ENCODE results near the gene TMPRSS3.

The TMPRSS3 gene

DNA sequence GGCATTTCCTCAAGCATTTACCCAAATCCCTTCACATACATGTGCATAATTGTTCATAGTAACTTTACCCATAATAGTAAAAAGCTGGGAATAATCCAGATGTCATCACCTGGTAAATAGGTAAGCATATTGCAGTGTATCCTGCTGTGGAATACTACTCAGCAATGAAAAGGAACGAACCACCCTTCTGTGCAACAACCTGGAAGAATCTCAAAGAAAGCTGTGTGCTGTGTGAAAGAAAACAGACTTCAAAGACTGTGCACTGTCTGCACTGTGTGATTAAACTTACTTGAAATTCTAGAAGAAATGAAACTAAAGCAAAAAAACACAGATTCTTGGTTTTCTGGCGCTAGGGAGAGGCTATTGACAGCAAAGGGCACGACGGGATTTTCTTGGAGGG, 58.6 kb downstream of the TMPRSS3 start:
- peaks cover 48% of the 10 kb centered on the region for H3K27me3 Mint-ChIP-seq
- H3K4me1 Mint-ChIP-seq, result peaks cover 7% of the 10 kb centered on the region
- no peak for DNase-seq
- no peak overlapping the region for H3K27ac Mint-ChIP-seq
- no peaks in the 10 kb centered on the region for H3K36me3 Mint-ChIP-seq
- no peaks in the 10 kb centered on the region for H3K9me3 Mint-ChIP-seq
- CTCF ChIA-PET, result interaction anchor here (0.8 to 3.9 kb wide), 12 partner anchors 14 to 192 kb away, joined by 3 to 17 read pairs (median 4); partner anchors contain the start of gene UBASH3A
- no peak overlapping the region for H3K4me3 Mint-ChIP-seq

DNA sequence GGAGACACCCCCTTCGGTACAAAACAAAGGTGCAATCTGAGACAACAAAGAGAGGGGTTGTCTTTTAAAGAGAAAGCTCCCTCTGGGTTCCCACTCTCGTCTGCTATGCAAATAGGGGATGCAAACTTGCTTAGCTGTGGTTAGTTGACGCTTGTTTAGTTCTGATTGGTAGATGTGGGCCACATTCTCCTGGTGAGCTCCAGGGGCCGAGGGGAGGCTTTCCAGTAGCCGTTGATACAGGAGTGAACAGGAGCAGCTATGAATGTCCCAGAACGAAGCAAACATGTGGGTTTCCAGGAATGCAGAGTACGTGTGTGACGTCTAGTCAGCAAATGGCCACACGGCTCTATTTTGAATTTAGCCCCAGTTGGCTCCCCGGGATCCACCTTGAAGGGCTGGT, 59.8 kb downstream of the TMPRSS3 start:
- H3K9me3 Mint-ChIP-seq, result peaks cover 9% of the 10 kb centered on the region
- no peak overlapping the region for H3K27ac Mint-ChIP-seq
- H3K4me1 Mint-ChIP-seq, result peaks cover 7% of the 10 kb centered on the region
- no peak for DNase-seq
- H3K36me3 Mint-ChIP-seq, result no peaks in the 10 kb centered on the region
- CTCF ChIA-PET, result interaction anchor here (1.1 to 3.9 kb wide), 10 partner anchors 11 to 191 kb away, joined by 3 to 17 read pairs (median 4); no protein-coding TSS in a partner anchor
- peaks cover 59% of the 10 kb centered on the region for H3K27me3 Mint-ChIP-seq
- no peak overlapping the region for H3K4me3 Mint-ChIP-seq

DNA sequence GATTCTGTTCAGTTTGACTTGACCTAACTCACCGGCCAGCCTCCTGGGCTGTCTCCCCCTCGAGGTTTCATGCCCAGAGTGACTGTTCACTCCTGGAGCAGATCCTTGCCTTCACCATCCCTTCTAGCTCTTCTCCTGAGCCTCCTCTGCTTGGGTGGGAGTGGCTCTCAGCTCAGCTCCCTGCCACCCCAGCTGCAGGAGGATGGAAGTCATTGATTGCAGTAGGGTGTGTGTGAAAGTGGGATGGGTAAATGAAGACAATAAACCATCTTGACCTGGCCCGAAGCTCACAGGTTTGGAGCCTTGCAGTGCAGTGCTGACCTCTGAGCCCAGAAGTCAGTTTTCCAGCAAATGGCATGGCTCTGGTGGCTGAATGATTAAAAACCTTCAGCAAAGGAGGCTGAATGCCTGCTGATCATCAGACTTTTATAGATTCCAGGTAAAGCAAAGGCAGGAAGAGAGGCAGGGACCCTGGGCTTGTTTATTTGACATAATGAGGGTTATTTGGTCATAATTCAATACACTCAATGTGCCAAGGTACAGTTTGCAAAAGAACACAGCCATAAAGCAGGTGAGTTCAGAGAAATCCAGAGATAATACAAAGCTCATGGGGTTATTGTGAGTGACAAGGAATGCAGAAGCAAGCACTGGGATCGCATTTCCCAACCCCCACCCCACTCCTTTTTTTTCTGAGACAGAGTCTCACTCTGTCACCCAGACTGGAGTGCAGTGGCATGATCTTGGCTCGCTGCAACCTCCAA, 63.1 kb downstream of the TMPRSS3 start:
- DNase-seq, result no peak
- CTCF ChIA-PET, result no interaction called here

DNA sequence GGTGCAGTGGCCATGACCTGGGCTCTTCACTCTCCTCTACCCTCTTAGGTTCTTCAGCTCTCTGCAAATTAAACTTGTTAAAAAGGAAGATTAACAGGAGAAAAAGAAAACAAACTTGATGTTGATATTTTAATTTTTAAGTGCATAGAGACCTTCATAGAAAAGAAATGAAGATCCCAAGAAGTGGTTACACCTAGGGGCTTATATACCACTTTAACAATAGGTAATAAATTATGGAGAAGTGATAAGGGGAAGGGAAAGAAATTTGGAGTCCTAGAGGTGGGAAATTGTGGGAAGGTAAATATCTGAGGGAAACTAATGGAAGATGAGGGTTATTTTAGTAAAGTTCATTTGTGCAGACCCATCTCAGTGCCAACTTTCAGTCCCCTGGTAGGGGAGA, 64.2 kb downstream of the TMPRSS3 start:
- Mint-ChIP-seq H3K4me3 (no peak overlapping the region), H3K9me3 (peaks cover 9% of the 10 kb centered on the region), H3K4me1 (no peaks in the 10 kb centered on the region), H3K27ac (no peak overlapping the region), H3K36me3 (no peaks in the 10 kb centered on the region), H3K27me3 (peaks cover 53% of the 10 kb centered on the region)
- CTCF ChIA-PET, result no interaction called here
- no peak for DNase-seq

More for the DNA sequence above, 63.1 kb downstream of the TMPRSS3 start:
- Mint-ChIP-seq H3K36me3 (no peaks in the 10 kb centered on the region), H3K4me1 (peaks cover 4% of the 10 kb centered on the region), H3K27ac (no peak overlapping the region), H3K9me3 (peaks cover 9% of the 10 kb centered on the region), H3K4me3 (no peak overlapping the region), H3K27me3 (peaks cover 57% of the 10 kb centered on the region)

DNA sequence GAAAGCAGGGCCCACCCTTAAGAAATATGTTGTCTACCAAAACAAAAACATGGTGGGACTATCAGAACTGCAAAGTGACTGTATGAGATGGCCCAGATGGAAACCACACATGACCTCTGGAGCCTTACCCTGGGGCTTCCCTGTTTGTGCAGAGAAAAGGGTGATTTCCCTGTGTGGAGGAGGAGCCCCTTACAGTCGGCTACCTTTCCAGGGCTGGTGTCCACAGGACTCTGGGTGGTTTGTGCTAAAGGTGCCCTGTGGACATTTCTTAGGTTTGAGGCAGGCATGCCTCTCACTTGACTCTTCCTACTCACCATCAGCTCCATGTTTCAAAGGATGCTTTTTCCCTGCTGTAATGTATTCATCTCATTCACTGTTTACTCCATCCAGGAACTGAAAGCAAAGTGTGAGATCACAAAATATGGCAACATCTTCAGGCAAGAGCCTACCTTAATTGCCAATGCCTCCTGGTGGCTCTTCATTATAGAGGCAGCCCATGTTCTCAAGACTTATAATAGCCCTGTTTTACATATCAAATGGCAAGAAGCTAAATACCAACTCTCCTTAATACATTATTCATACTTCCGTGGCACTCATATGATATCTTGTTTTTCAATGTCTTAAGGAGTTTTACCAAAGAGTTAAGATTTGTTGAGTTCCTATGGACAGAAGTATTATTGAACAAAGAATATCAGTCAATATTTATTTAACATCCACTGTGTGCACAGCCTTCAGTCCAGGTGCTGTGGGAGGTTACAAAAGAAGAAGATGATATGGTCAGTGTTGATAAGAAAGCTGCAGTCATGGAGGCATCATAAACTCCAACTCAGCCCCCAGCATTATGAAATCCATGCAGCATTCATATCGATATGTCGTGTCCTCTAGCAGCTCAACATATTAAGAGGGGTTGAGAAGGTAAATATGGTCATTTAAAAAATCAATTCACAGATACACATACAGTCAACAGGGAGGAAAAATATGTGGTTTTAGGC, 65.2 kb downstream of the TMPRSS3 start:
- peaks cover 9% of the 10 kb centered on the region for H3K9me3 Mint-ChIP-seq
- no peak for DNase-seq
- H3K4me3 Mint-ChIP-seq, result no peak overlapping the region
- H3K4me1 Mint-ChIP-seq, result no peaks in the 10 kb centered on the region
- H3K27ac Mint-ChIP-seq, result no peak overlapping the region
- H3K36me3 Mint-ChIP-seq, result no peaks in the 10 kb centered on the region
- H3K27me3 Mint-ChIP-seq, result peaks cover 55% of the 10 kb centered on the region
- CTCF ChIA-PET, result interaction anchor here (1.1 to 1.4 kb wide), 2 partner anchors 21 to 223 kb away, joined by 4 to 5 read pairs; no protein-coding TSS in a partner anchor

DNA sequence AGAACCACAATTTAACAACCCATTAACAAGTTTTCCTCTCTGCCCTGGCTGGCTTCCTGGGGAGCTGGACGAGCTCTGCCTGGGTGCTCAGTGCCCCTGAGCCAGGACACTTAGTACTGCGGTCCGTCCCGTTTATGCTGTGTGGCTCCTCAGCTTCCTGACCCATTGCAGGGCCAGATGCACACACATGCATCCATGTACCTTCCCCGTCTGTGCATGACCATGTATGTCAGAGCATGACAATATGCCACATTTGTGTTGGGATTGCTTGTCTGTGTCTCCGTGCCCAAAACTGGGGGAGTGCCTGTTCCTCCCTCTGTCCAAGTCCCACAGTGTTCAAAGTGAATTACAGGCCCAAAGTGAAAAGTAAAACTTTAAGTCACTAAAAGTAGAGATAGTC, 71.0 kb downstream of the TMPRSS3 start:
- CTCF ChIA-PET, result interaction anchor here (0.6 to 2.2 kb wide), 3 partner anchors 12 to 114 kb away, joined by 3 to 8 read pairs (median 3); no protein-coding TSS in a partner anchor
- no peak overlapping the region for H3K4me3 Mint-ChIP-seq
- H3K27me3 Mint-ChIP-seq, result peaks cover 53% of the 10 kb centered on the region

More for the DNA sequence above, 71.0 kb downstream of the TMPRSS3 start:
- no peak overlapping the region for H3K27ac Mint-ChIP-seq
- H3K36me3 Mint-ChIP-seq, result no peaks in the 10 kb centered on the region
- DNase-seq, result no peak
- no peaks in the 10 kb centered on the region for H3K4me1 Mint-ChIP-seq
- no peaks in the 10 kb centered on the region for H3K9me3 Mint-ChIP-seq

Data from activated naive CD4-positive, alpha-beta T cell treated with anti-CD3 and anti-CD28 coated beads, Interleukin-2, amount 10 ng/mL, durations not matched to agents 7 days and 5 days (primary cell).